Fibroblast of mammary gland (primary cell): ENCODE measurements around the gene VPS26B.
A peak's percentile ranks its signal among the peaks of the same experiment; 100 is the strongest.

Source experiments
- DNase-seq: peaks from one replicate; pipeline ENCODE4 v3.0.0-alpha.2; 2010; ENCODE audit warnings: low read depth
- H3K4me3 ChIP-seq: 2 replicates; pipeline ENCODE4 v1.5.1; 2011; ENCODE audit warnings: low read depth, mild to moderate bottlenecking, low read length, moderate library complexity; ENCODE audit not compliant: control insufficient read depth
- CTCF ChIP-seq: conservative IDR thresholded peaks from 2 replicates; pipeline ENCODE4 v1.5.1; 2011; ENCODE audit warnings: low read depth, low read length, inconsistent platforms; ENCODE audit not compliant: control insufficient read depth, insufficient read depth

The VPS26B gene

GRCh38 chr11:134266440-134266839 lies 42.0 kb downstream of the VPS26B start:
- TF ChIP-seq CTCF: no peak
- H3K4me3 ChIP-seq: no peak overlapping the region

GRCh38 chr11:134266841-134267251 lies 42.4 kb downstream of the VPS26B start:
- no peak for TF ChIP-seq CTCF
- H3K4me3 ChIP-seq: no peak overlapping the region
- peak; percentile 82 for DNase-seq

More at GRCh38 chr11:134266440-134266839, 42.0 kb downstream of the VPS26B start:
- no peak for DNase-seq

- no peak for TF ChIP-seq CTCF
- DNase-seq: no peak
- no peak overlapping the region for H3K4me3 ChIP-seq
Measured at GRCh38 chr11:134267461-134267860, 43.0 kb downstream of the VPS26B start.

GRCh38 chr11:134267966-134268365 lies 43.5 kb downstream of the VPS26B start:
- no peak for TF ChIP-seq CTCF
- H3K4me3 ChIP-seq: no peak overlapping the region
- no peak for DNase-seq

- H3K4me3 ChIP-seq: no peak overlapping the region
- TF ChIP-seq CTCF: no peak
- no peak for DNase-seq
Measured at GRCh38 chr11:134270250-134270714, 45.8 kb downstream of the VPS26B start.

- no peak overlapping the region for H3K4me3 ChIP-seq
- DNase-seq: no peak
- TF ChIP-seq CTCF: no peak
Measured at GRCh38 chr11:134271978-134272377, 47.5 kb downstream of the VPS26B start.
